ENCODE data around the gene CEP170B. TPM values are rescaled to one million over a fixed set of nuclear protein-coding genes. Genes with fewer than 3 reads are reported as not detected.
"Not testable (repeated sequence)": the region's sequence is repeated elsewhere in the genome, so short reads cannot be mapped to it uniquely, and the experiment has no call there.

Gene CEP170B
- polyA plus RNA-seq, 4 donors: 24.9 to 33.9 (median 31.1) TPM

- H3K27ac ChIP-seq (ENCODE audit: low read depth in 1 of 3, low read length in 2 of 3): no peak overlapping the region
- H3K4me3 ChIP-seq (ENCODE audit: low read depth in 1 of 3, low read length in 3 of 3): no peak overlapping the region
- DNase-seq (no peak), FAIRE-seq (no peak)
- peaks cover 6 to 57% (median 8%) of the 10 kb centered on the region in 3 donors for H3K36me3 ChIP-seq (ENCODE audit: control insufficient read depth in 3 of 3, insufficient read depth in 2 of 3, low read depth in 1 of 3, low read length in 3 of 3)
- H3K4me1 ChIP-seq (ENCODE audit: control insufficient read depth in 3 of 3, insufficient read depth in 2 of 3, low read depth in 1 of 3, low read length in 2 of 3): no peaks in the 10 kb centered on the region
- WGBS, 3 donors: 81 to 87% (median 86%) methylated on average over 26 of the region's 26 CpGs
- H3K9me3 ChIP-seq (ENCODE audit: control insufficient read depth in 2 of 2, insufficient read depth in 1 of 2, low read depth in 1 of 2, low read length in 1 of 2): peaks cover 0 to 2% of the 10 kb centered on the region in 2 donors
- H3K27me3 ChIP-seq (ENCODE audit: control insufficient read depth in 3 of 3, insufficient read depth in 3 of 3, low read length in 3 of 3): no peaks in the 10 kb centered on the region
Observed at GRCh38 chr14:104888489-104889374, 23.7 kb downstream of the CEP170B start.

GRCh38 chr14:104889375-104889757, 24.3 kb downstream of the CEP170B start:
- Histone ChIP-seq H3K27ac (ENCODE audit: low read depth in 1 of 3, low read length in 2 of 3) (no peak overlapping the region), H3K4me1 (ENCODE audit: control insufficient read depth in 3 of 3, insufficient read depth in 2 of 3, low read depth in 1 of 3, low read length in 2 of 3) (no peaks in the 10 kb centered on the region), H3K27me3 (ENCODE audit: control insufficient read depth in 3 of 3, insufficient read depth in 3 of 3, low read length in 3 of 3) (no peaks in the 10 kb centered on the region), H3K36me3 (ENCODE audit: control insufficient read depth in 3 of 3, insufficient read depth in 2 of 3, low read depth in 1 of 3, low read length in 3 of 3) (peaks cover 0 to 59% (median 8%) of the 10 kb centered on the region in 3 donors), H3K9me3 (ENCODE audit: control insufficient read depth in 2 of 2, insufficient read depth in 1 of 2, low read depth in 1 of 2, low read length in 1 of 2) (peaks cover 0 to 2% of the 10 kb centered on the region in 2 donors), H3K4me3 (ENCODE audit: low read depth in 1 of 3, low read length in 3 of 3) (no peak overlapping the region)
- FAIRE-seq (no peak), DNase-seq (no peak)
- 91 to 98% (median 94%) methylated on average over 23 of the region's 23 CpGs for WGBS, 3 donors

GRCh38 chr14:104890292-104890691, 25.2 kb downstream of the CEP170B start:
- H3K27ac ChIP-seq (ENCODE audit: low read depth in 1 of 3, low read length in 2 of 3); H3K9me3 ChIP-seq (ENCODE audit: control insufficient read depth in 2 of 2, insufficient read depth in 1 of 2, low read depth in 1 of 2, low read length in 1 of 2); H3K4me1 ChIP-seq (ENCODE audit: control insufficient read depth in 3 of 3, insufficient read depth in 2 of 3, low read depth in 1 of 3, low read length in 2 of 3); H3K27me3 ChIP-seq (ENCODE audit: control insufficient read depth in 3 of 3, insufficient read depth in 3 of 3, low read length in 3 of 3); FAIRE-seq; DNase-seq; H3K4me3 ChIP-seq (ENCODE audit: low read depth in 1 of 3, low read length in 3 of 3): not testable (repeated sequence)
- H3K36me3 ChIP-seq (ENCODE audit: control insufficient read depth in 3 of 3, insufficient read depth in 2 of 3, low read depth in 1 of 3, low read length in 3 of 3): peaks cover 0 to 65% (median 11%) of the 10 kb centered on the region in 3 donors

GRCh38 chr14:104891121-104891551, 26.1 kb downstream of the CEP170B start:
- DNase-seq (no peak), FAIRE-seq (no peak)
- H3K36me3 ChIP-seq (ENCODE audit: control insufficient read depth in 3 of 3, insufficient read depth in 2 of 3, low read depth in 1 of 3, low read length in 3 of 3): peaks cover 0 to 63% (median 8%) of the 10 kb centered on the region in 3 donors
- peaks cover 0 to 2% of the 10 kb centered on the region in 2 donors for H3K9me3 ChIP-seq (ENCODE audit: control insufficient read depth in 2 of 2, insufficient read depth in 1 of 2, low read depth in 1 of 2, low read length in 1 of 2)
- no peaks in the 10 kb centered on the region for H3K27me3 ChIP-seq (ENCODE audit: control insufficient read depth in 3 of 3, insufficient read depth in 3 of 3, low read length in 3 of 3)
- H3K4me3 ChIP-seq (ENCODE audit: low read depth in 1 of 3, low read length in 3 of 3): no peak overlapping the region
- WGBS, 3 donors: 91 to 100% (median 96%) methylated on average over 4 of the region's 4 CpGs
- H3K4me1 ChIP-seq (ENCODE audit: control insufficient read depth in 3 of 3, insufficient read depth in 2 of 3, low read depth in 1 of 3, low read length in 2 of 3): no peaks in the 10 kb centered on the region
- no peak overlapping the region for H3K27ac ChIP-seq (ENCODE audit: low read depth in 1 of 3, low read length in 2 of 3)

GRCh38 chr14:104891664-104892530, 26.8 kb downstream of the CEP170B start:
- DNase-seq (no peak), FAIRE-seq (no peak)
- Histone ChIP-seq H3K9me3 (ENCODE audit: control insufficient read depth in 2 of 2, insufficient read depth in 1 of 2, low read depth in 1 of 2, low read length in 1 of 2) (peaks cover 0 to 2% of the 10 kb centered on the region in 2 donors), H3K27me3 (ENCODE audit: control insufficient read depth in 3 of 3, insufficient read depth in 3 of 3, low read length in 3 of 3) (no peaks in the 10 kb centered on the region), H3K4me3 (ENCODE audit: low read depth in 1 of 3, low read length in 3 of 3) (no peak overlapping the region), H3K36me3 (ENCODE audit: control insufficient read depth in 3 of 3, insufficient read depth in 2 of 3, low read depth in 1 of 3, low read length in 3 of 3) (peaks cover 0 to 56% (median 3%) of the 10 kb centered on the region in 3 donors), H3K27ac (ENCODE audit: low read depth in 1 of 3, low read length in 2 of 3) (no peak overlapping the region), H3K4me1 (ENCODE audit: control insufficient read depth in 3 of 3, insufficient read depth in 2 of 3, low read depth in 1 of 3, low read length in 2 of 3) (no peaks in the 10 kb centered on the region)
- WGBS, 3 donors: 75 to 80% (median 76%) methylated on average over 12 to 13 of the region's 13 CpGs

GRCh38 chr14:104892531-104893434, 27.7 kb downstream of the CEP170B start:
- FAIRE-seq (no peak), DNase-seq (no peak)
- no peak overlapping the region for H3K4me3 ChIP-seq (ENCODE audit: low read depth in 1 of 3, low read length in 3 of 3)
- WGBS, 3 donors: 50 to 63% (median 56%) methylated on average over 31 of the region's 31 CpGs
- H3K36me3 ChIP-seq (ENCODE audit: control insufficient read depth in 3 of 3, insufficient read depth in 2 of 3, low read depth in 1 of 3, low read length in 3 of 3): peaks cover 0 to 47% (median 3%) of the 10 kb centered on the region in 3 donors
- H3K27me3 ChIP-seq (ENCODE audit: control insufficient read depth in 3 of 3, insufficient read depth in 3 of 3, low read length in 3 of 3): no peaks in the 10 kb centered on the region
- peaks cover 0 to 2% of the 10 kb centered on the region in 2 donors for H3K9me3 ChIP-seq (ENCODE audit: control insufficient read depth in 2 of 2, insufficient read depth in 1 of 2, low read depth in 1 of 2, low read length in 1 of 2)
- H3K4me1 ChIP-seq (ENCODE audit: control insufficient read depth in 3 of 3, insufficient read depth in 2 of 3, low read depth in 1 of 3, low read length in 2 of 3): no peaks in the 10 kb centered on the region
- H3K27ac ChIP-seq (ENCODE audit: low read depth in 1 of 3, low read length in 2 of 3): no peak overlapping the region

- FAIRE-seq (no peak), DNase-seq (peak in 1 of 2 donors; percentile 79)
- Histone ChIP-seq H3K9me3 (ENCODE audit: control insufficient read depth in 2 of 2, insufficient read depth in 1 of 2, low read depth in 1 of 2, low read length in 1 of 2) (peaks cover 0 to 2% of the 10 kb centered on the region in 2 donors), H3K27ac (ENCODE audit: low read depth in 1 of 3, low read length in 2 of 3) (no peak overlapping the region), H3K27me3 (ENCODE audit: control insufficient read depth in 3 of 3, insufficient read depth in 3 of 3, low read length in 3 of 3) (no peaks in the 10 kb centered on the region), H3K36me3 (ENCODE audit: control insufficient read depth in 3 of 3, insufficient read depth in 2 of 3, low read depth in 1 of 3, low read length in 3 of 3) (peaks cover 0 to 38% (median 3%) of the 10 kb centered on the region in 3 donors), H3K4me1 (ENCODE audit: control insufficient read depth in 3 of 3, insufficient read depth in 2 of 3, low read depth in 1 of 3, low read length in 2 of 3) (no peaks in the 10 kb centered on the region), H3K4me3 (ENCODE audit: low read depth in 1 of 3, low read length in 3 of 3) (no peak overlapping the region)
- 25 to 60% (median 44%) methylated on average over 39 of the region's 39 CpGs for WGBS, 3 donors
Observed at GRCh38 chr14:104893435-104894207, 28.6 kb downstream of the CEP170B start.
